ENCODE measurements around the gene WDR5. TPM values are rescaled to one million over a fixed set of nuclear protein-coding genes. Genes with fewer than 3 reads are reported as not detected.

Gene WDR5
- total RNA-seq, 2 donors from 2014 or later: 26.7 to 48.1 TPM

DNA sequence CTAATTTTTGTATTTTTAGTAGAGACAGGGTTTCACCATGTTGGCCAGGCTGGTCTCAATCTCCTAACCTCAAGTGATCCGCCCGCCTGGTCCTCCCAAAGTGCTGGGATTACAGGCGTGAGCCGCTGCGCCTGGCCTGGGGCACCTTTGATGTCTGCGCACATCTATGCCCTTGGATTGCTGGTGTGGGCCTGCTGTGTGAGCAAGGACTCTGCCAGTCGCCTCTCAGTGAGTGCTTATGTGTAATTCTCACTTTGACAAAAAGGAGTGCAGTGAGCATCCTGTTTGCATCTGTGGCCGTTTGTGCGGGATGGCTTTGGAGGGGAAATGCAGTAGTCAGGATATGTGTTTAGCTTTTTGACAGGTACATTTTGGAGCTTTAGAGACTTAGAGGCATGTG is 9.4 kb downstream of the WDR5 start:
- Mint-ChIP-seq H3K27ac (no peak overlapping the region), H3K4me3 (no peak overlapping the region), H3K36me3 (ENCODE audit: low read depth) (peaks cover 94% of the 10 kb centered on the region), H3K9me3 (no peaks in the 10 kb centered on the region), H3K27me3 (no peaks in the 10 kb centered on the region), H3K4me1 (no peaks in the 10 kb centered on the region)
- no peak for ATAC-seq (replicated peaks)

DNA sequence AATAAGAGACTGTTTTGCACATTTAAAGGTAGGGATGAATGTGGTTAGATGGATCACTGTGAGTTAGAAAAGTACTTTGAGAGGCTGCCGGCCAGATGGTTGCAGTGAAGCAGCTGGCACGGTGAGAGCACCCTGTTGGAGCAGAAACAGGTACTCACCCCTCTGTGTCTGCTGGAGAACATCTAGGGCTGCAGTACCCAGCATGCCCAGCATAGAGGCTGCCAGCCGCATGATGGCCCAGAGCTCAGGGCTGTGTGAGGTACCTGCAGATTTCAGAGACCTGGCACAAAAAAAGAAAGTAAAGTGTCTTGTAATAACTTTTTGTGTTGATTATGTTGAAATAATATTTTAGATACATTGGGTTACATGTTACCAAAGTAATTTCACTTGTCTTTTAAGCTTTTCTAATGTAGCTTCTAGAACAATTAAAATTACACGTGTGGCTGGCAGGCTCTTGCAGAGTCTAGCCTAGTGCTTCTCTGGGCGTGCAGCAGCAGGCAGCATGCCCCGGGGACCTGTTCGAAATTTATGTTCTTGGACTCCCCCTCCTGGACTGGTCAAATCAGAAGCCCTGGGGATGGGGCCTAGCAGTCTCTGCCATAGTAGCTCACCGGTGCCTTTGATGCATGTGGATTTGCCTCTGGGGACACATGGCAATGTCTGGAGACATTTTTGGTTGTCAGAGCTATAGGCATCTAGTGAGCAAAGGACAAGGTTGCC is 11.1 kb downstream of the WDR5 start:
- Mint-ChIP-seq H3K36me3 (ENCODE audit: low read depth) (peaks cover 93% of the 10 kb centered on the region), H3K27ac (no peak overlapping the region)
- no peak for ATAC-seq (replicated peaks)

DNA sequence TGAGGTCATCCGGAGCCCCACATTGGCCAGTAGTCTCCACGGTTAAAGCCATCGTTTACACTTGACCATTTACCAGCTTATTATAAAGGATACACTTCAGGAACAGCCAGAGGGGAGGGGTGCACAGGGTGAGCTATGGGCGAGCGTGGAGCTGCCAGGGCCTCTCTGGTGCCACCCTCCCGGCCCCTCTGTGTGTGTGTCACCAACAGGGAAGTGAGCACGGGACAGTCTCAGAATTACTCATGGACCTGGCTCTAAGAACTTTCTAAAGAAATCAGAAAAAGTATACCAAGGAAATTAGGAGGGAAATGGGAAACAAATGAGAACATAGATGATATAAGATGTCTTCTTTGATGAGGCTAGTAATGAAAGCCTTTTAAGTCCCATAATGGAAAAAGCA is 13.5 kb downstream of the WDR5 start:
- no peak for ATAC-seq (replicated peaks)
- H3K4me3 Mint-ChIP-seq: no peak overlapping the region

More for the DNA sequence above, 11.1 kb downstream of the WDR5 start:
- H3K4me3 Mint-ChIP-seq: no peak overlapping the region
- H3K27me3 Mint-ChIP-seq: no peaks in the 10 kb centered on the region
- no peaks in the 10 kb centered on the region for H3K9me3 Mint-ChIP-seq
- peaks cover 4% of the 10 kb centered on the region for H3K4me1 Mint-ChIP-seq

DNA sequence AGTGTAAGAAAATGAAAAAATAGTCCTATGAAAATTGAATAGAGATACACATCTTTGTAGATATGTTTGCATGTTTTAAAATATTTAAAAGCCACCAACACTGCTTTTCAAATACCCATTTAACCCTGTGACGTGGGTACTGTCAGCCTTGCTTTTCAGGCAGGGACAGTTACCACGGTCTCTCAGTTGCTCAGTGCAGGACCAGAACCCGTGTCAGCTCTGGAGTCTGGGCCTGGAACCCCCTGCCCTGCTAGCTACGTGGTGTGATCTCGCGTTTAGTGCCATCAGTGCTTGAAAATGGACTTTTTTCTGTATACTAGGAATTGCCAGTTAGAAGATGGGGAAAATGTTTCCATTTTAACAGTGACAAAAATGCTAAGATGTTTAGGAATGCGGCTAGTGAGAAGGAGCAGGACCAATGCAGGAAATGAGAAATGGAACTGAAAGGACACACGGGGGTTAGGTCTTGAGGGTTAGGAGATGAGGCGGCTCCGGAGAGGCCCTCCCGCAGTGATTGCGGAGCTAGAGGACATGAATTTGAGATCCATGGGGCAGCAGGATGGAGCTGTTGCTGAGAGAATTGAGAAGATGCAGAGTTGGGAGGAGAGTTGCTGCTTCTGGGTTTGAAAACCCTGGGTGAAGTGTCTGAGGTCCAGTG is 14.8 kb downstream of the WDR5 start:
- H3K27me3 Mint-ChIP-seq: no peaks in the 10 kb centered on the region
- H3K9me3 Mint-ChIP-seq: no peaks in the 10 kb centered on the region
- H3K4me1 Mint-ChIP-seq: peaks cover 4% of the 10 kb centered on the region
- H3K36me3 Mint-ChIP-seq (ENCODE audit: low read depth): peaks cover 93% of the 10 kb centered on the region
- ATAC-seq (replicated peaks): no peak
- H3K27ac Mint-ChIP-seq: no peak overlapping the region
- H3K4me3 Mint-ChIP-seq: no peak overlapping the region

More for the DNA sequence above, 13.5 kb downstream of the WDR5 start:
- Mint-ChIP-seq H3K27ac (no peak overlapping the region), H3K4me1 (peaks cover 4% of the 10 kb centered on the region), H3K36me3 (ENCODE audit: low read depth) (peaks cover 91% of the 10 kb centered on the region), H3K27me3 (no peaks in the 10 kb centered on the region), H3K9me3 (no peaks in the 10 kb centered on the region)

DNA sequence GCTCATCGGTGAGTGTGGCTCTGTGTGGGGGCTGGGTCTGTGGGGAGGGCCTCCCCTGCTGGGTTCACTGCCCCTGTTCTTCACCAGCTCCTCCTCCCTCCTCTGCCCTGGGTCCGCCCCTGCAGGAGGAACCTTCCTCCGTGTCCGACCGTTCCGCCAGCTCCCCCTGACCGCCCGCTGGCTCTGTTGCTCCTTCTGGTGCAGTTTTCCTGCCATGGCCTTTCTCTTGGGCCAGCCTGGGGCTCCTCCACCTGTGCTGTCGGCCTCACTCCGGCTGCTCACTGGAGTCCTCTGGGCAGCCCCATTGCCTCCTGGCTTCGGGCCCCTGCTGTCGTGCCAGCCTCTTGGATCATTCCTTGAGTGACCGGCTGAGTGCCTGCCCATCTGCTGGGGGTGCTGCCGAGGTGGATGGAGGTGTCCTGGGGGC is 16.2 kb downstream of the WDR5 start:
- Mint-ChIP-seq H3K4me3 (no peak overlapping the region), H3K27ac (no peak overlapping the region), H3K27me3 (no peaks in the 10 kb centered on the region), H3K9me3 (no peaks in the 10 kb centered on the region), H3K36me3 (ENCODE audit: low read depth) (peaks cover 94% of the 10 kb centered on the region), H3K4me1 (peaks cover 4% of the 10 kb centered on the region)
- ATAC-seq (replicated peaks): no peak

DNA sequence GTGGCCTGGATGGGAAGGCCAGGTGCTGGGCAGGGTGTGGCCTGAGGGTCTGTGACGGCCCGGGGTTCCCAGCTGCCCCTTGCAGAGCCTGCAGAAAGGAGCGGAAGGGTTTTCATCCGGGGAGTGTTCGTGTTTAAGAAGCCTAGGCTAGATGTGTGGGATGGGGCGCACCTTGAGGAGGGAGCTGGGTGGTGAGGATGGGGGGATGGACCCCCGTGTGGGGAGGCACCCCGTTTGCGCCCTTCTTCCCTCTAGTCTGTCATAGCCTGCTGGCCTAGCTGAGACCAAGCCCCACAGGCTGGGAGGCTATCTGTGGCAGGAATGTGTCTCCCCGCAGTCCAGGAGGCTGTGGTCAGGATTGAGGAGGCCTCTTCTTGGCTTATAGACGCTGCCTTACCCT is 16.6 kb downstream of the WDR5 start:
- H3K27ac Mint-ChIP-seq: no peak overlapping the region
- H3K27me3 Mint-ChIP-seq: no peaks in the 10 kb centered on the region
- H3K4me3 Mint-ChIP-seq: no peak overlapping the region
- peaks cover 4% of the 10 kb centered on the region for H3K4me1 Mint-ChIP-seq
- no peak for ATAC-seq (replicated peaks)
- H3K36me3 Mint-ChIP-seq (ENCODE audit: low read depth): peaks cover 92% of the 10 kb centered on the region
- H3K9me3 Mint-ChIP-seq: no peaks in the 10 kb centered on the region

DNA sequence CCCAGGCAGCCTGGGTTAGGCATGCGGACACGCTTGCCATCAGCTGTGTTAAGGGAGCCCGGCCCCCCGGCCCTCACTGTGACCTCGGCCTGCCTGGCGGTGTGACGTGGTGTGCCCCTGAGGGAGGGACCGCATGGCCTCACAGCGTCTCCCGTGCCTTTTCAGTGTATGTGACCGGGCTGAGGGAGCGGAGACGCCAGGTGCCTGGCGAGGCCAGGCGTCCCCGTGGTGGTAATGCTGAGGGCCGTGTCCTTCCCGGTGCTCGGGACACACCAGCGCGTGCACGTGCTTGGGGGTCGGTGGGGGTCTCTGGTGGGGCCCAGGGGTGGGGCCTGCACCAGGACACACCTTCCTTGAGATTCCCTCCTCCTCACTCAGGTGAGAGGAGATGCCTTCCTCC is 17.6 kb downstream of the WDR5 start:
- Mint-ChIP-seq H3K4me1 (peaks cover 4% of the 10 kb centered on the region), H3K9me3 (no peaks in the 10 kb centered on the region), H3K27me3 (no peaks in the 10 kb centered on the region), H3K27ac (no peak overlapping the region), H3K4me3 (no peak overlapping the region), H3K36me3 (ENCODE audit: low read depth) (peaks cover 92% of the 10 kb centered on the region)
- ATAC-seq (replicated peaks): no peak

DNA sequence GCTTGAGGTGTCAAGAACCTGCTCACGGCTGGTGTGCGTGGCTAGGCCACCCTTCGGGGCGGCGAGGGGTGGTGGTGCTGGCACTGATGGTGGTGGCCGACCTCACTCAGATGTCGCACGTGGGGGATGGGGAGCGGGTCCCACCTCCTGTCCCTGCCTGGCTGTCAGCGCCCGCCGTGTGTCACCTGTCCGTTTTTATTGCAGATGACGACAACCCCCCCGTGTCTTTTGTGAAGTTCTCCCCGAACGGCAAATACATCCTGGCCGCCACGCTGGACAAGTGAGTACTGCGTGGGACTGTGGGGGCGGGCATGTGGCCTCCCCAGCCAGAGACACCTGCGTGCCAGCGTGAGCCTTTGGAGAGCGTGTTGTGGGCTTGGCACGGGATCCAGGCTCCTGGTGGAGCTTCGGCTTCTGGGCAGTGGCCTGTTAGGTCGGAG is 18.4 kb downstream of the WDR5 start:
- Mint-ChIP-seq H3K4me1 (peaks cover 4% of the 10 kb centered on the region), H3K27me3 (no peaks in the 10 kb centered on the region), H3K9me3 (no peaks in the 10 kb centered on the region), H3K27ac (no peak overlapping the region), H3K4me3 (no peak overlapping the region), H3K36me3 (ENCODE audit: low read depth) (peaks cover 86% of the 10 kb centered on the region)
- no peak for ATAC-seq (replicated peaks)

DNA sequence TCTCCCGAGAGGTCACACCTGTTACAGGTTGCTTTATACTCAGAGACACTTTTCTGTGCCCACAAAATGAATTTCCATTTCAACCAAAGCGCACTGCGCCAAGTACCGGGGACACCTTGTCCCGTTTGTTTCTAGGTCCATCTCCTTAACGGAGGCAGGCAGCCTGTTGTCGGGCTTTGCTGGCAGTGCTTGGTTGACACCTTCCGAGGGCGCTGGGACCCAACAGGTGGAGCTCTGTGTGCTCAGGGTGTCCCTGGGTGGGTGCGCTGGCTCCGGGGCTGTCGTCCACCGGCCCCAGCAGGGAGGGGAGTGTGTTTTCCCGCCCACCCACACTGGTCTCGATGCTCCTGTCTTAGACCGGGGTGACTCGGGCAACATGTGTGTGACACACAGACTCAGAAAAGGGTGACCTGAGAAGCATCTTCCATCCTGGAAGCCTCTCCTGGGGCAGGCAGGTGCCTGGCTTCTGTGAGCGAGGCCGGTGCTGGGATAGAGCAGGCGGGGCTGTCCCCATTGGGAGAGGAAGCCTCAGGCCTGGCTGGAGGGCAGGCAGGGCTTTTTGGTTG is 20.0 kb downstream of the WDR5 start:
- no peak overlapping the region for H3K4me3 Mint-ChIP-seq
- H3K36me3 Mint-ChIP-seq (ENCODE audit: low read depth): peaks cover 79% of the 10 kb centered on the region
- H3K9me3 Mint-ChIP-seq: no peaks in the 10 kb centered on the region
- no peaks in the 10 kb centered on the region for H3K27me3 Mint-ChIP-seq
- ATAC-seq (replicated peaks): no peak
- H3K4me1 Mint-ChIP-seq: peaks cover 2% of the 10 kb centered on the region
- H3K27ac Mint-ChIP-seq: no peak overlapping the region

DNA sequence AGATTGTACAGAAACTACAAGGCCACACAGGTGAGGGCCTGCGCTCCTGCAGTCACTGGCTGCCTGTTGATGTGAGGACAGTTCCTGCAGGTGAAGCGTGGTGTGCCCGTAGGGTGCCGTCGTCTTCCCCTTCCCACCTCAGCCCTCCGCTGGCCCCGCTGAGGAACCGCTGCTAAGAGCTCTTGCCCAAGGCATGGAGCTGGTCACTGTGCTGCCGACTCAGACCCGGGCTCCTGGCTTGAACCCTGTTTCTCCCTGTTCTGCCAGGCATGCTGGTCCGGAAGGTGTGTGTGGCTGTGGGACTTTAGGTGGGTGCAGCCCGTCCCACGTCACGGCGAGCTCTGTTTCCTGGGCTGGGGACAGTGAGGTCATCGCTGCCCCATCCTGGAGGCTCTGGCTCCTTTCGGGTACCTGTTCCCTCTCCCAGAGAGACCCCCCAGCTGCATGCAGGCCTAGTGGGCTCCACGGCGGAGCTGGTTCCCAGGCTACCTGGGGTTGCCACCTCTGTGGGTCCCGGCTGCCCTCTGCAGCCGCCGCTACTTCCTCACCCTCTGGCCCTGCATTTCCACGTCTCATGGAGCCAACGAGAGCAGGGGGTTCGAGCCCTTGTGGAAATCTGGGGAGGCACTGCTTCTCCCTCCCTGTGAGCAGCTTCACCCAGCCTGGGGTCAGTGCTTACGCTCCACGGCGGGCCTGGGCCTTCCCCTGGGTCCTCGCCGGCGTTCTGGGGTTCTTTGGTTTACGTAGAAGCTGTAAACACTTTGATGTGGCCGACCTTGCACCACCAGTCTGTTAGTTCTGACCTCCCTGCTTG is 20.9 kb downstream of the WDR5 start:
- Mint-ChIP-seq H3K9me3 (no peaks in the 10 kb centered on the region), H3K36me3 (ENCODE audit: low read depth) (peaks cover 70% of the 10 kb centered on the region), H3K4me3 (no peak overlapping the region), H3K27me3 (no peaks in the 10 kb centered on the region), H3K27ac (no peak overlapping the region), H3K4me1 (no peaks in the 10 kb centered on the region)
- ATAC-seq (replicated peaks): no peak

DNA sequence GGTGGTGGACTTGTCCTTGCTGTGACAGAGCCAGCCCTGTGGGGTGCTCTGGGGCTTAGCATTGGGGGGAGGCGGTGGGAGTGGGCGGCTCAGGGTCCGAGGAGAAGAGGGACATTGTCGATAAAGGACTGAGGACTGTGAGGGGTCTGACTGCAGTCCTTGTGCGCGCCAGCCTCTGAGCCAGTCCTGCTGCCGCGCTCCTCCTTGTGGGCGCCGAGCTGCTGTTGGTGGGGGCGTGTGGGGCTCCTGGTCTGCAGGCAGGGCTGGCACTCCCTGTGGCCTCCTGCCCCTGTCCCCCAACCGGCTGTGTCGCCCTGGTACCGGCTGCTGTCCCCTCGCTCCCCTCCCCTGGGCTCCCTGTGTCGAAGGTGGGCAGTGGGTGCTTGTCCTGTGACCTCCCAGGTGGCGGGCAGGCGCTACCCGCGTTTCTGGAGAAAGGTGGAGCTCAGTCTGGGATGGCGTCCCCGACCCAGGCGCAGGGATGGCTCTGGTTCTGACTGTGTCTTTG is 21.6 kb downstream of the WDR5 start:
- H3K27ac Mint-ChIP-seq: no peak overlapping the region
- no peak overlapping the region for H3K4me3 Mint-ChIP-seq
- H3K4me1 Mint-ChIP-seq: peaks cover 4% of the 10 kb centered on the region
- ATAC-seq (replicated peaks): no peak
- H3K27me3 Mint-ChIP-seq: no peaks in the 10 kb centered on the region
- H3K36me3 Mint-ChIP-seq (ENCODE audit: low read depth): peaks cover 63% of the 10 kb centered on the region
- H3K9me3 Mint-ChIP-seq: no peaks in the 10 kb centered on the region

DNA sequence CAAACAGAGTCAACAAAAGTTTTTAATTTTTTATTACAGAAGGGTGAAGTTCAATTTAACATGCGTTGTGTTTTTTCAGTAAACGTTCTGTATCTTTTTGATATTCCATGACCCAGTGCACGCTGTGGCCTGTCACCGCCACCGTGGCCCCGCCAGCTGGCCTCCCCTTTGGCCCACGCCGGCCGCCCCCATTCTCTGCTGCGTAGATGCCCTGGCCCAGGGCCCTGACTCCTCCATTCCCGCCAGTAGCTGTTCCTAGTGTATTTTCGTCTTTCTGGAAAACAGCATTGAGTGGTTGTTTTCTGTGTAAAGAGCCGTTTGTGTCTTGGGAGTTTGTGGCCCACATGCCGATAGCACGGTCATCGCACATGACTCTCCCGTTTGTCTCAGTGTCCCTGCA is 22.4 kb downstream of the WDR5 start:
- ATAC-seq (replicated peaks): no peak
- H3K36me3 Mint-ChIP-seq (ENCODE audit: low read depth): peaks cover 56% of the 10 kb centered on the region
- H3K4me3 Mint-ChIP-seq: no peak overlapping the region
- peaks cover 6% of the 10 kb centered on the region for H3K4me1 Mint-ChIP-seq
- H3K27me3 Mint-ChIP-seq: no peaks in the 10 kb centered on the region
- H3K9me3 Mint-ChIP-seq: no peaks in the 10 kb centered on the region
- no peak overlapping the region for H3K27ac Mint-ChIP-seq

DNA sequence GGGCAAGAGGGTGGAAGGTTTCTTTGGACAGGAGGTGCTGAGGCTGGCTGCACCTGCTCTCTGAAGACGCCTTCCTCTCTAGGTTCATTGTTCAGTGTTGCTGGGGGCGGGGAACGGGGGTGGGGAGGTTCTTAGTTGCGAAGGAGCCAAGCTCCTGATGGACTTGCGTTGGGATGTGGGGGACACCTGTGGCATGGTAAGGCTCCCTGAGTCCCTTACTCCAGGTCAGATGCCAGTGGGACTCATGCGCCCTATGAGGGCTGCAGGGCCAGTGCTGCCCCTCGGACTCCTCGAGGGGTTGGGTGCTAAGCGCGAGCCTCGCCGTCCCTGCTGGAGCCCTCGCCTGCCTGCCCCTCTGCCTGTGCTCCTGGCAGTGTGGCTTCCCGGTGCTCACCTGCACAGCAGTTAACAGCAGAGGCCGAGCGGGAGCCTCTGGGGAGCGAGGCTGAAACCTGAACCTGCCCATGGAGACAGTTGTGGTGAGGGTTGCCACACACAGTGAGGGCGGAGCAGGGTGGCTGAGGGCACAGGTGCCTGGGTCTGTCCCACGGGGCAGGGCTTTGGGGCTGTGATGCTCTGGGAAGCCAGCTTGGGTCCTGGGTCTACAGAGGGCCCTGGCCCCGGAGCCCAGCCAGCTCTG is 23.0 kb downstream of the WDR5 start:
- Mint-ChIP-seq H3K36me3 (ENCODE audit: low read depth) (peaks cover 52% of the 10 kb centered on the region), H3K27ac (no peak overlapping the region), H3K27me3 (no peaks in the 10 kb centered on the region), H3K4me3 (no peak overlapping the region), H3K9me3 (no peaks in the 10 kb centered on the region), H3K4me1 (peaks cover 9% of the 10 kb centered on the region)
- no peak for ATAC-seq (replicated peaks)
